Pancreas (tissue), 10 donors: ENCODE data around the gene CPLX4. TPM values are rescaled to one million over a fixed set of nuclear protein-coding genes. Genes with fewer than 3 reads are reported as not detected.

Source experiments
- ATAC-seq, 4 donors: fragments of 200-7000 bp; cut with Tn5 transposase; one replicate each; pipeline versions ENCODE4 v1.8.0 to v1.9.1; 2020; ENCODE audit warnings: mild to moderate bottlenecking in 4 of 4, moderate library complexity in 4 of 4
- DNase-seq, 6 donors: peaks; one replicate each; pipeline ENCODE4 v3.0.0-alpha.2; 2020
- FAIRE-seq: peaks from 2 replicates; lab custom pipeline; 2012; peaks lifted over from hg19 to GRCh38; lab: Jason Lieb, UNC
- H3K27ac ChIP-seq, 4 donors: fragments of 200-600 bp; sonication (generic); 1 replicate in 3 of 4; 2 replicates in 1 of 4; pipeline versions ENCODE4 v1.5.0 to v1.8.0; 2020
- H3K27me3 ChIP-seq, 4 donors: fragments of 200-600 bp; one replicate each; pipeline ENCODE4 v1.8.0; 2021
- H3K36me3 ChIP-seq, 3 donors: fragments of 200-600 bp; sonication (generic) in 1 of 3; one replicate each; pipeline versions ENCODE4 v1.5.0 to v1.8.0; 2020 to 2021
- H3K4me1 ChIP-seq, 3 donors: fragments of 200-600 bp; one replicate each; pipeline ENCODE4 v1.8.0; 2021
- H3K4me3 ChIP-seq, 4 donors: fragments of 200-600 bp; sonication (generic) in 2 of 4; one replicate each; pipeline versions ENCODE4 v1.5.0 to v1.8.0; 2020 to 2021
- H3K9me3 ChIP-seq, 4 donors: fragments of 200-600 bp; one replicate each; pipeline ENCODE4 v1.8.0; 2021
- WGBS, 2 donors: extraction: QIAGEN DNeasy Blood & Tissue Kit; methylation state at CpG; one replicate each; pipeline ENCODE4 v1.1.7; 2013; 5-methylcytosine and 5-hydroxymethylcytosine counted together
- intact Hi-C, 3 donors: fragments of 100-400 bp; cut with DNase I; formaldehyde crosslinking; loops; one replicate each; pipeline versions ENCODE4 v1.11.1 to v1.14.2; 2022
- polyA plus RNA-seq, 2 donors: library from polyadenylated mRNA; stranded (reverse); fragments of 200-250 nt; gene quantifications; one replicate each; pipeline ENCODE4 v1.2.3, GENCODE V29; 2013
- total RNA-seq, 6 donors: library from RNA; stranded (reverse); fragmentation: NEBNext Ultra II Directional in 4 of 6; extraction: Animal tissue kit (Norgen Biotek cat#: 25700) in 4 of 6; gene quantifications; one replicate each; pipeline versions ENCODE4 v1.2.1 to v1.2.4, GENCODE V29; 2021 to 2023
- TF ChIP-seq, protein P1 (sequence below), 4 donors: fragments of 200-600 bp; sonication (generic) in 3 of 4; IDR thresholded peaks; one replicate each; pipeline versions ENCODE4 v1.5.0 to v1.8.0; 2021; ENCODE audit warnings: antibody characterized with exemption in 4 of 4
- donor health status: healthy with polysubstance abuse.
- donor health status: DM: no; HTN: no; CAD: no; lungs with moderate emphysema.
- donor health status: DM: no; HTN: no; CAD: no.
- donor health status: control.
- donor health status: control.
- donor health status: Bipolar disorder and iron deficiency.
- donor health status: DM: yes; HTN: yes; CAD: no.
- donor health status: DM: no; HTN: no; CAD: no.
- donor health status: DM: no; HTN: no; CAD: no.
- donor health status: DM: yes; HTN: yes; CAD: no.

Gene CPLX4
- total and polyA plus RNA-seq, 8 donors: 0.09 TPM; not detected in 7

DNA sequence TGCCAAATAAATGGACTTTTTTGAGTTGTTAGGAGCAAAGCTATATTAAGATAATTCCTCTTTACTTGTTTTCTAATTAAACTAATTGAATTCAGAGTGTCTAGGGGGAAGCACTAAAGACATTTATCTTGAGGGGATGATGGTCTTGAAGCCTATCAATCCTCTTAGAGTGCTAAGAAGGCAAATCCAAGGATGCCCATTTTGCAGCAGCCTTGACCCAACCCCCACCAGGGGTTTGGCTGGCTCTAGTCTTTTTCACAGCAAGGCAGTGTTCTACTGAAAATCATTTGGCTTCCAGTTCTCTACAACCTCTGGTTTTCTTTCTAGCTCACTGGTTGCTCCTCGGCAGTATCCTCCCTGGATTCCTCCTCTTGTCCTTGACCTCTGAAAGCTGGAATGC is 38.7 kb downstream of the CPLX4 start:
- H3K4me3 ChIP-seq: no peak overlapping the region
- DNase-seq: no peak
- TF ChIP-seq, protein P1, sequence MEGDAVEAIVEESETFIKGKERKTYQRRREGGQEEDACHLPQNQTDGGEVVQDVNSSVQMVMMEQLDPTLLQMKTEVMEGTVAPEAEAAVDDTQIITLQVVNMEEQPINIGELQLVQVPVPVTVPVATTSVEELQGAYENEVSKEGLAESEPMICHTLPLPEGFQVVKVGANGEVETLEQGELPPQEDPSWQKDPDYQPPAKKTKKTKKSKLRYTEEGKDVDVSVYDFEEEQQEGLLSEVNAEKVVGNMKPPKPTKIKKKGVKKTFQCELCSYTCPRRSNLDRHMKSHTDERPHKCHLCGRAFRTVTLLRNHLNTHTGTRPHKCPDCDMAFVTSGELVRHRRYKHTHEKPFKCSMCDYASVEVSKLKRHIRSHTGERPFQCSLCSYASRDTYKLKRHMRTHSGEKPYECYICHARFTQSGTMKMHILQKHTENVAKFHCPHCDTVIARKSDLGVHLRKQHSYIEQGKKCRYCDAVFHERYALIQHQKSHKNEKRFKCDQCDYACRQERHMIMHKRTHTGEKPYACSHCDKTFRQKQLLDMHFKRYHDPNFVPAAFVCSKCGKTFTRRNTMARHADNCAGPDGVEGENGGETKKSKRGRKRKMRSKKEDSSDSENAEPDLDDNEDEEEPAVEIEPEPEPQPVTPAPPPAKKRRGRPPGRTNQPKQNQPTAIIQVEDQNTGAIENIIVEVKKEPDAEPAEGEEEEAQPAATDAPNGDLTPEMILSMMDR (IDR thresholded peaks at IDR 0.05): no peak
- no peaks in the 10 kb centered on the region for H3K36me3 ChIP-seq
- ATAC-seq: no peak
- H3K9me3 ChIP-seq: no peaks in the 10 kb centered on the region
- FAIRE-seq: no peak
- H3K27me3 ChIP-seq: peaks cover 0 to 20% (median 3%) of the 10 kb centered on the region in 4 donors
- H3K27ac ChIP-seq: no peak overlapping the region
- intact Hi-C loops: no loop called here
- WGBS, 2 donors: 23 to 27% methylated on average over 1 of the region's 1 CpG
- H3K4me1 ChIP-seq: no peaks in the 10 kb centered on the region

DNA sequence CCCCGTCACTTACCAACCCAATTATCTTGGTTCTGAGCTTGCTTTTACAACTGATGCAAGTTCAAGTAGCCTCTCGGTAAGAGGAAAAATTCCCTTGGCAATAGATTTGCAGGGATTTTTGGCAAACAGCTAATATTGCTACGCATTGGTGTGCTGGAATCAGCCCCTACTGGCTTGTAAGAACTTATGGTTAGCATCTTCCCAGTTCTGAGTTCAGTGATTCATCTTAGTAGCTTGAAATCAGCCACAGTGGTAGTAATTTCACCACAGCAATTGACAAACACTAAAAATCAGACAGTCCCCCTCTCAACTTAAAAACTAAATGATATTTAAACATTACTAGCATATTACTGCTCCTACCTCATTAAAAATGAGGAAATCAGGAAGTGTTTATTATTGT is 39.3 kb downstream of the CPLX4 start:
- no peak overlapping the region for H3K27ac ChIP-seq
- TF ChIP-seq, protein P1 (IDR thresholded peaks at IDR 0.05): no peak
- intact Hi-C loops: no loop called here
- FAIRE-seq (no peak), DNase-seq (no peak), ATAC-seq (no peak)
- no peaks in the 10 kb centered on the region for H3K36me3 ChIP-seq
- H3K4me3 ChIP-seq: no peak overlapping the region
- H3K4me1 ChIP-seq: no peaks in the 10 kb centered on the region
- no peaks in the 10 kb centered on the region for H3K9me3 ChIP-seq
- WGBS, 2 donors: 65 to 77% methylated on average over 3 of the region's 3 CpGs
- peaks cover 0 to 16% (median 3%) of the 10 kb centered on the region in 4 donors for H3K27me3 ChIP-seq

DNA sequence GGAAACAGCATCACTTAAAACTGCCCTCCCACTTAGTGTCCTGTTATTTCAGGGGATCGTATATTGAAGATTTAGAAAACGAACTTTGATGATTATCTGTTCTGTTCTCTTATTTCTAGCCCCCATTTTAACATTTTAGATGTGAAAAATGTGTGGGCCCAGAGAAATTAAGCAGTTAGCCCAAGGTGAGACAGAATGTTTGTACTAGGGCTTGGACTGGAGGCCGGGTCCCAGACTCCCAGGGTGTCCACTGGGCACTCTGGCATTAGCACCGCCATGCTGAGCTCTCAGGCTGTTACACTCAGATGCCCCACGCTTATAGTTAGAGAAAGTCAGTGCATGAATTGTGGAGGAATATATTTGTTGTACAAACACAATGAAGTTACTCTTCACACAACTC is 39.7 kb downstream of the CPLX4 start:
- H3K27me3 ChIP-seq: peaks cover 0 to 13% (median 5%) of the 10 kb centered on the region in 4 donors
- 60 to 67% methylated on average over 5 of the region's 5 CpGs for WGBS, 2 donors
- TF ChIP-seq, protein P1 (IDR thresholded peaks at IDR 0.05): no peak
- no peak for ATAC-seq
- no peaks in the 10 kb centered on the region for H3K9me3 ChIP-seq
- no peak for DNase-seq
- H3K36me3 ChIP-seq: no peaks in the 10 kb centered on the region
- H3K4me1 ChIP-seq: no peaks in the 10 kb centered on the region
- intact Hi-C loops: no loop called here
- H3K27ac ChIP-seq: no peak overlapping the region
- H3K4me3 ChIP-seq: no peak overlapping the region
- FAIRE-seq: no peak

DNA sequence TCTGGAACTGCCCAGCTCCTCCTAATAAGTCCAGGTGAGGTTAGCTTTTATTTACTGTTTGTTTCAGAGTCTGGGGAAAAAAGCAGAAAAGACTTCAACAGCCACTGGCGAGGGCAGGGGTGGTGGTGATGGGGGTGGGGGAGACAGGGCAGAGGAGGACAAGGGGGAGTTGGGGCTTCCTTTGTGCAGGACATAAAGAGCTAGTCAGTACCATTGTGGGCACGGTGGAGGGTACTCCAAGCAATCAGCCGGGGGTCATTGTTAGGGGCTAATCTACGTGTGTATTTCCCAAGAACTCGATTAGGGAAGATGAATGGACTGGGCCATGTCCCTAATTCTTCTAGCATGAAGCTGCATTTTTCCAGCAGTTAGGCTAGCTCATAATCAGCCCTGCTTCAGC is 42.4 kb downstream of the CPLX4 start:
- H3K27me3 ChIP-seq: peaks cover 0 to 32% (median 6%) of the 10 kb centered on the region in 4 donors
- H3K36me3 ChIP-seq: no peaks in the 10 kb centered on the region
- DNase-seq (no peak), FAIRE-seq (no peak), ATAC-seq (no peak)
- H3K9me3 ChIP-seq: no peaks in the 10 kb centered on the region
- intact Hi-C loops: no loop called here
- peaks cover 0 to 3% (median 0%) of the 10 kb centered on the region in 3 donors for H3K4me1 ChIP-seq
- TF ChIP-seq, protein P1 (IDR thresholded peaks at IDR 0.05): no peak
- WGBS, 2 donors: 50% methylated on average over 5 of the region's 5 CpGs
- no peak overlapping the region for H3K27ac ChIP-seq
- no peak overlapping the region for H3K4me3 ChIP-seq

DNA sequence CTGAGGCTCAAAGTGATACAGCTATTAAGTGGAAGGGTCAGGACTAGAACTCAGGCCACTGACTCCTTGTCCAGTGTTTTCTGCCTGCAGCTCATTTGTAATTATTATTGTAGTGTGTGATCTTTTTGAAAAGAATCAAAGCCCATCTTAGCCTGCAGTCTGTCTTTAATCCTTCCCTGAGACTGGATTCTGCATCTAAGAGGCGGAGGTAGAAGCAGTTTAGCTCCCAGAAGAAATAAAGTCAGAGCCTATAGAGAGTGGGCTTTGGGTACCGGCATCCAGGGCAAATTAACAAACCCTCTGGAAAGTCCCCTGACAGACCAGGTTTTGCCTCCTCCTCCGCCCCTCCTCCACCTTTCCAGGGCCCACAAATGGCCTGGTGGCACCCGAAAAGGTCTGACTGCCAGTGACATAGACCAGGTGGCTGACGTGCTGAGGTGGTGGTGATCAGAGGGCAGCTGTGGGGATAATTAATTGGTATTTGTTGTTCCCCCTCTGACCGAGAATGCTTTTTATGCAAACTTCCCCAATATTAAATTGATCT is 43.0 kb downstream of the CPLX4 start:
- Histone ChIP-seq H3K9me3 (no peaks in the 10 kb centered on the region), H3K4me3 (no peak overlapping the region), H3K36me3 (no peaks in the 10 kb centered on the region), H3K27me3 (peaks cover 0 to 38% (median 5%) of the 10 kb centered on the region in 4 donors), H3K4me1 (peaks cover 0 to 3% (median 0%) of the 10 kb centered on the region in 3 donors), H3K27ac (no peak overlapping the region)
- intact Hi-C loops: no loop called here
- DNase-seq (no peak), ATAC-seq (no peak), FAIRE-seq (no peak)
- 45 to 56% methylated on average over 6 of the region's 6 CpGs for WGBS, 2 donors
- TF ChIP-seq, protein P1 (IDR thresholded peaks at IDR 0.05): no peak
